Measurements from ENCODE around the gene GALNT17.

The GALNT17 gene

DNA sequence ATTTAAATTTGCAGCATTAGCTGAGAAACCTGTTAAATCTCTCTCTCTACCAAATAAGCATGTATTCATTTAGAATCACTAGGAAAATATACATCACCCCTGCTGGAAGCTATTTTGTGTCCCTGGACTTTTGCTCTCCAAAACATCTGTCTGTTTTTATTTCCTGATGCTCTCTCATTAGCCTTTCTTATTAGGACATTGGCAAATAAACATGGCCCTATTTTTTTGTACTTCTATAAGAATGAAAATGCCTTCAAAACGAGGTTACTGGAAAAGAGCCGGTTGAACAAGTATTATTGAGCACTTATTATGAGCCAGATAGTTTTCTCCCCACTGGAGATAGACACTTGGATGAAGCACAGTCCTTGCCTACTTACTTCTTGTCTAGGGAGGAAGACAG, 206.9 kb downstream of the GALNT17 start:
- DNase-seq (ENCODE audit: low read depth, low spot score): no peak

DNA sequence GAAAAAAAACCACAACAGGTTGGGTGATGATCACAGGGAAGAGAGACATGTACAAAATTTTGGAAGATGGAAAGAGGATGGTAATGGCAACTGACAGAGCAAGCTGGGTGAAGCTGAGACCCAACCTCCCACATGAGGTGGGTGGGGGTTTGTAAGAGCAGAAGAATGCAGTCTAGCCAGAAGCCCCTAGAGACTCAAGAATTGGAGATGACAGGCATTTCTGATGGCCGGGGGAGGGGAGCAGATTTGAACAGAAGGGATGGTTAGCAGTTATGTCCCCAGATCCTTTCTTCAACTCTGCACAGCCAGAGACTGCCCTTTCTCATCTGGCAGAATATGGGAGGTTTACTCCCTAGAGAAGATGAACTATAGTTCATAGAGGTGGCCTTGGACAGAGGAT, 208.0 kb downstream of the GALNT17 start:
- DNase-seq (ENCODE audit: low read depth, low spot score): peak; percentile 17

DNA sequence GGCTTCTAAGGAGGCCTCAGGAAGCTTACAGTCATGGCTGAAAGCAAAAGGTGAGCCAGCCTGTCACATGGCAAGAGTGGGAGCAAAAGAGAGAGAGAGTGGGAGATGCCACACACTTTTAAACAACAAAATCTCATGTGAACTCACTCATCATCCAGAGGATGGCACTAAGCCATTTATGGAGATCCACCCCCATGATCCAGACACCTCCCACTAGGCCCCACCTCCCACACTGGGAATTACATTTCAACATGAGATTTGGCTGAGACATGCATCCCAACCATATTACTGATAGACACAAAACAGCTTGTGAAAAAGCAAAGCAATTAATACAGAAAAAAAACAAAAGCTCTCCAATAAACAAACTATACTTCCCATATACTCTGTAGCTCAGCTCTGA, 210.3 kb downstream of the GALNT17 start:
- no peak for DNase-seq (ENCODE audit: low read depth, low spot score)

DNA sequence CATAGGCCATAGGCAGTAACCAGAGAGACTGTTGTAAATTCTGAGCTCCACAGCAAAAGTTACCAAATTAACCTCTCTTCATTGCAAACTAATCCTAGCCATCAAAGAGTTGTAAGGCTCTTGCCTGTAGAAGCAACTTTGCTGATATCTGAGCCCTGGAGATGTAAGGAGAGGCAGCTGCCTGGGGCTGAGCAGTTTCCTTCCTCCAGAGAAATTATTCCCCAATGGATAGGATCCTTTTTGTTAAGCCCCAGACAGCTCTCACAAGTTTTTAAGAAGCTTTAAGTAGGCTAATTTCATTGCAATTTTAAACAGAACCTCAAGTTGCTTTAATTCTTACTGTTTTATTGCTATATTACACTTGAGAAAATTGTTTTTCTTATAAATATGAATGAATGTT, 211.1 kb downstream of the GALNT17 start:
- DNase-seq (ENCODE audit: low read depth, low spot score): no peak

DNA sequence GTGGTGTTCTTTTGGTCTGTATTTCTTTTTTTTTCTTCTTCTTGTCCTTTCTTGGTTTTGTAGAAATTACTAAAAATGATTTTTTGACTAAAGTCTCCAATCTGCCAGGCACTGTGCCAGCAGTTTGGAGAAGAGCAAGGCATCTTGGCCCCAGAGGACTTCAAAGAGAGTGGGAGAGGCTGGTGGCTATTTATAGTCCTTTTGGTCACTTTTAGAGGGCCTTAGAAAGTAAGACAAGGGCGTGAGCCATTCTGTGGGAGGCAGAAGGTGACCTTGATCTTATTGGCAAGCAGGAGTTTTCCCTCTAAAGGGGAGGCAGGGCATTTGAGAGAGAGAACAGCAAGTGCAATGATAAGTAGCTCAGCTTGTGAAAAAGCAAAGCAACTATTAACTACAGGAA, 211.9 kb downstream of the GALNT17 start:
- DNase-seq (ENCODE audit: low read depth, low spot score): no peak

DNA sequence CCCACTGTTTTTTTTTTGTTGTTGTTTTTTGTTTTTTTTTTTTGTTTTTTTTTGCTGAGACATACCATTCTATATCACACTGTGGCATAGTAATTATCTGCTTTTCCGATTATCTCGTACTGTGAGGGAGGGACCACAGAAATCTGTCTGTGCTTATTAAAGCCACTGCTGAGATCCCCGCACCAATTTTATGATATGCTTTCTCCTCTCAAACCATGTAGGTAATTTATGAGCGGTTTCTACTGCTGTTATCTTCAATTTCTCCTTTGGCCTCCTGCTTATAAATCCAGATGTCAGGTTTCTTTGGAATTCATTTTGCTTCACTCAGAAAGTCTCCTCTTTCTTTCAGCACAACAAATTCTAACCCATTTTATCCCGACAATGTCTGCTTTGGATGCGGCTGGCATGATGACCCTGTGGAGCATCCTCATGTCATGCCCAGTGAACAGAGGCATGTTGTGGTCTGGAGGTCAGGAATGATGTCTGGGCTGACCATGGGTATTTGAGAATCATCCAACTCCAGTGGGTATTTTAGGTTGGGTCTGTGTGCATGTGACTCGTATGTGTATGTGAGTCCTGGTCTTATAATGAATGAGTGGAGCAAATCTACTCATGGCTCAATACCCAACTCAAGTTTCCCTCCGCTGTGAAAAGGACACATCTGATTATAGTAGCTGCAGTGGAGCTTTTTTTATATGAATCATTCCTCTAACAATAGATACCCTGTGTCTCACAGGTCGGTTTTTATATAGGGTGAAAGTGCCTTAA, 213.4 kb downstream of the GALNT17 start:
- DNase-seq (ENCODE audit: low read depth, low spot score): no peak

DNA sequence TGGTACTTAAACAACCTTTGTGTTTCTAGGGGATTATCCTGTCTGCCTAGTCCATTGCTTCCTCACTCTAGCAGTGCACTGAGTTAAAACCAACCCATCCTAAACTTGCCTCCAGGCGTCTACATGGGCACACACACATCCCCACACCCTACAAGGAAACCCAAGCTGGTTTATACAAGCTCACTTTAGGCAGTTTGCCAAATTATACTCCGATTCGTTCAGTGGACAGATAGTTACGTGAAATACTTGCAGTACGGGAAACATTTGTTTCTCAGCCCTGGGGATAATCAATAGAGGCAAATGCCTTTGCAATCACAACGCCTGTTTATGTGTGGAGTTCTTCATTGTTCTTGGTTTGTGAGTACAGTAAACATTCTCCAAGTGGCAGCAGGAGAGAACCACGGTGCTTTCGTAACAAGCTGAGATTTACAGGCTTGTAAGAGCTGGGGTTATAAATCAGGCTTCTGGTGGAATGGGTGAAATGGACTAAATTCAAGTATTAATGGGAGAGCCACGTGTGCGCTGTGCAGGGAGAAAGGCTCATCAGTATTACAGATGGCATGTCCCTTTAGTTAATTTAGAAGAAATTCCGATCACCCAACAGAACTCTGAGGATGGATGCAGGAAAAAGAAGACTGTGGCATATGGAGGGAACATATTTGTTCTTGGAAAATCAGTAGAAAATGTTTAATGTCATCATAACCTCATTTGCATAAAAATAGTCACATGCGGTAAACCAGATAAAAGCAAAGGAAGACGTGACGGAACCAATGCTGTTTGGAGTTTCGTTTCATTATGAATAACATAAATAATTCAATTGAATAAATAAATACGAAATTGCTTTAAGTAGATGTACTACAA, 217.1 kb downstream of the GALNT17 start:
- DNase-seq (ENCODE audit: low read depth, low spot score): peak; percentile 75

DNA sequence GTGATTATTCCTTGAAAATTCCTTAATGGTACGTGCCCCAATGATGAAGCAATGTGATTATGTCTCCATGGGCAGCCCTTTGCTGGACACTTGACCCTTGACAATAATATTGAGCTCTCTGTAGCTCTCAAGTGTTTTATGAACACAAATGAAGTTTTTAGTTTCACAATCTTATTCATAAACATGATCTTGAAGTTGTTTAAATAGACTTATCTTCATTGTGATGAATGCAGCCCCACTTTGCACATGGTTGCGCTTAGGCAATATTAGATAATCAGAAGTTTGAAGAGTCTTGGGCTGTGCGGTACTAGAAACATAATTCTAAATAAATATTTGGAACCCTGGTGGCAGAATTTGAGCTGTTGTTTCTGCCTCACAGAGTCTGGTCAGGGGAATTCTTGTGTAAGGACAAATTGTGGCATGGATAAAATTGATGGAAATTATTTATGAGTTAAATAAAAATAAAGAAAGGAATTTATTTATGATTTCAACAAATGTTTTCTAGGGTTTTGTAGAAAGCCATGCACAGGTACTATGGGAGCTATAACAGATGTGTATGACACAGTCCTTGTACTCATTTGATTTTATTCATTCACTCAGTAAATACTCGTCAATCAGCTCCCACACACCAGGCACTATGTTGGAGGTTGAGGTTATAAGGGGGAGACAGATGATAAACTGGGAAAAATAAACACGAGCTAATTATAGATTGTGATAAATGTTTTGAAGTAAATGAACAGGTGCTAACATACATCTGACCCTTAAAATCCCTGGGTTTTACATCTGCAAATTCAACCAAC, 217.9 kb downstream of the GALNT17 start:
- no peak for DNase-seq (ENCODE audit: low read depth, low spot score)

DNA sequence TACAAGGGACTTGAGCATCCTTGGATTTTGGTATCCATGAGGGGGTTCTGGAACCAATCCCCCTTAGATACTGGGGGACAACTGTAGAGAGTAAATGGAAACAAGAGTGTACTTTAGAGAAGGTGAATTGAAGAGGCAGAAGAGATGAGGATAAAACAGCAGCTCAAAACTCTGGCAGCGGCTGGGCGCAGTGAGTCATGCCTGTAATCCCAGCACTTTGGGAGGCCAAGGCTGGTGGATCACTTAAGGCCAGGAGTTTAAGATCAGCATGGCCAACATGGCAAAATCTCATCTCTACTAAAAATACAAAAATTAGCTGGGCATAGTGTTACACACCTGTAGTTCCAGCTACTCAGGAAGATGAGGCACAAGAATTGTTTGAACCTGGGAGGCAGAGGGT, 218.7 kb downstream of the GALNT17 start:
- no peak for DNase-seq (ENCODE audit: low read depth, low spot score)

DNA sequence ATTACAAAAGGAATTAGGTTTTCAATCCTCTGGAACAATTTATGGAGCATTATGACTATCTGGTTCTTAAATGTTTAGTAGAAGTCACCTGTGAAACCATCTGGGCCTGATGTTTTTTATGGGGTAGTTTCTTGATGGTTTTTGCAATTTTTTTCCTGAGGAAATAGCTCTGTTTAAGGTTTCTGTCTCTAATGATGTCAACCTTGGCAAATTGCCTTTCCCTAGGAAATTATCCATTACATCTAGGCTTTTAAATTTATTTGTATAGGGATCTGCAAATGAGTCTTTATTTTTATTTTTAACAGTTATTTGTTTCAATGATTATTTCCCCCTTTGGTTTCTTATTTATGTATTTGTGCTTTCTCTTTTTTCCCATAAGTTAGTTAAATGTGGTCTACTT, 222.8 kb downstream of the GALNT17 start:
- DNase-seq (ENCODE audit: low read depth, low spot score): no peak

DNA sequence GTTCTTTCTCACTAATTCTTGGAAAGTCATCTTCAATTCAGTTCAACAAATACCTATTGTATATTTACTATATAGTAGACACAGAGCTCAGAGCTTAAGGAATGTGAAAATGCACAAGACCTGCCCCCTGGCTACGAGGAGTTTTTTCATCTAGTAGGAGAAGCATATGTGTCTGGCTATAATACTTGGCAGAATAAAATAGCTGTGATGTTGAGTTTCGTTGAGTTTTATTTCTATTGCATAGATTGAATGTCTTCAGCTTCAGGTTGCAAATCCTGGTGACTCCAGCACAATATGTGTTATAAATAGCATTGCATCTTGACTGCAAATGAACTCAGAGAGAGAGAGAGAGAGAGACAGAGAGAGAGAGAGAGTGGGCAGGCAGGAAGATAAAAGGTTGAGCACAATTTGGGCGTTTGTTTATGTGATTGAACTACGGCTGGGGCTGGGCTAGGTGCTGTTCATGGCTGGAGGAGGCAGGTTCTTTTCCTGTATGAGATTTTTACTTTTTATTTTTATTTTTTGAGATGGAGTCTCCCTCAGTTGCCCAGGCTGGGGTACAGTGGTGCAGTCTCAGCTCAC, 229.6 kb downstream of the GALNT17 start:
- DNase-seq (ENCODE audit: low read depth, low spot score): no peak

DNA sequence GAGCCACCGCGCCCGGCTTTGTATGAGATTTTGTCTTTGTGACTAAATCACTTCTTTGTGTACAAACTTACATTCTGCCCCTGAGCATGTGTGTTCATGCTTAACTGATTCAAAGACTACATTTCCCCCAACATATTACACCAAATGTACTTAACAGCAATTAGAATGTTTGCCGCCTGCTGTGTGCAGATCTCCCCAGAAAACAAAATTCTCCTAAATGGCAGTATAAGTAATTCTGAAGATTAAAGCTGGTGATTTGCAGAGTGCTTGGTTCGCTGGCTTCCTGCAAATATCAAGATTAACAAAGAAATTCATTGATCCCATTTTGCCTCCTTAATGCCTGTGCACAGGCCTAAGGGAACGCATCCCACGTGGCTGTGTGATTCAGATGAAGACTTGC, 230.3 kb downstream of the GALNT17 start:
- no peak for DNase-seq (ENCODE audit: low read depth, low spot score)

DNA sequence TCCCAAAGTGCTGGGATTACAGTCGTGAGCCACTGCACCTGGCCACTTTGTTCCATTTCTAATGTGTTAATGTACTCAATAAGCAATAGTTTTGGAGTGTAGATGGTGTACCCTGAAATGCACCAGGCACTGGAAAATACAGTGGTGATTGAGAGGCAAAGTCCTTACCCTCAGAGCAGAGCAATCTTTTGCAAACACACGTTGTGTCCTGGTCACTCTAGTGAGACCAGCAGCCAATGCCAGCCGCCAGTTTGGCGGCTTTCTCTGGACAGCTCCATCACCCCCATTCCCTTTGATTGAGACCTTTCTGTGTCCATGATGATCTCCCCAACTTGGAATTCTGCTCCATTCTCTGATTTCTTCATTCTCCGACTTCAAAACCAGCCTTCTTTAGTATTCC, 231.3 kb downstream of the GALNT17 start:
- DNase-seq (ENCODE audit: low read depth, low spot score): no peak

DNA sequence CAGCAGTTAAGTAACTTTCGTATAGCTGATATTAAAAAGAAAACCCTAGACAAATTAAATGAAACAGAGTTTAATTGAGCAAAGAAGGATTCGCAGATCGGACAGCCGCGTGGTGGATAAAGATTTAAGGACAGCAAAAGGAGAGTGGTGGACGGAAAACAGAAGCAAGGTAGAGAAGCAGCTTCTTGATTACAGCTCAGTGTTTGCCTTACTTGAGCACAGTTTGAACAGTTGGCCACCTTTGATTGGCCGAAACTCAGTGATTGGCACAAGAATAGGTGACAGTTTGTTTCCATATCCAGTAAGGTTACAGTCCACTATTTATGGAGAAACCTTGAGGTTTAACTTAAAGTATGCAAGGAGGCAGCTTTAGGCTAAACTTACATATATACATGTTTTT, 231.7 kb downstream of the GALNT17 start:
- no peak for DNase-seq (ENCODE audit: low read depth, low spot score)

DNA sequence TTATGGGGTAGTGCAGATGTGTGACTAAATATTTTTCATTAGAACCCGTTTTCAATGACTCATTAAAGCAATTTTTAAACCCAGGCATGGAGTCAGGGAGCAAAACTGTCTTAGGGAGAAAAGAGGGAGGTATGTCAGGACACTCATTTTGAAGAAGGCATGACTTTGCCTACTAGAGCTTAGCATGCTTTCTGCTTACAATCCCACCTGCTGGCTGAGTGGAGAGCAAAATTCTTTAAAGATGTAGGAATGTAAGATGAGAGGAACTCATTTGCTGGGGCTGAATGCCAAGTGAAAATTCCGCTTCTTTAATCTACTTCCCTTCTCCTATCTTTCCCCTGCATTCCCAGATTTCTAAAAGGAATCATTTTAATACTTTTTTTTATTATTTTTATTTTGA, 232.6 kb downstream of the GALNT17 start:
- no peak for DNase-seq (ENCODE audit: low read depth, low spot score)

DNA sequence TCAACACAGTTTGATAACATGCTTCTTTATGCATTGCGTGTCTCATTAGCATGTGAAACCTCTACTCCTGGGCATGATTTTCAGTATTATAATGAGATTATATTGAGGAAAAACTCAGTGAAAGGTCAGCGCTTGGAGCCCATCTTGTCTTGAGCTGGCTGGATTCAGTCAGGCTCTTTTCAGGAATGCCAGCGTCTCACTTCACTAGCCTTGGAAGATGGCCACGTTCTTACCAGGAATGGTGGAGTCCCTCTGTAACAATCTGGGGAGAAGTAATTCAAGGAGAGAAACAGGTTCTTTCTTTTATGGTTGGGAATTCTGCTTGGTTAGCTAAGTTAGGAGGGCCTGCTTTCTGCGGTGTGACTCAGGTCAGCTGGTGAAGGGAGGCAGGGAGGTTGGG, 241.0 kb downstream of the GALNT17 start:
- DNase-seq (ENCODE audit: low read depth, low spot score): no peak

DNA sequence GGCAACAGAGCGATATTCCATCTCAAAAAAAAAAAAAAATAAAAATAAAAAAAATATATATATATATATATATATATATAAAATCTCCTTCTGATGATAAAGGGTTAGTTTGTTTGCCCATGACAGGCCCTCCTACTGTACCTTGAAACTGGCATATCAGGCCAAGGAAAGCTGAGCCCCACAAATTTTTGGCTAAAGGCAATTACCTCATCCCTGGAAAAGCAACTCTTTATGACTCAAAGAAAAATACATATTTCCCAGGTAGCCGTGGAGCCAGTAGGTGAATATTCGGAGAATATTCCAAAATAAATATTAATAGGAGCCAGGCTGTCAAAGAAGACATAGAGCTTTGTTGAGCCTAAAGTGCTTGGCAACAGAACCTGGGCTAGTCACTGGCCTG, 245.1 kb downstream of the GALNT17 start:
- no peak for DNase-seq (ENCODE audit: low read depth, low spot score)

DNA sequence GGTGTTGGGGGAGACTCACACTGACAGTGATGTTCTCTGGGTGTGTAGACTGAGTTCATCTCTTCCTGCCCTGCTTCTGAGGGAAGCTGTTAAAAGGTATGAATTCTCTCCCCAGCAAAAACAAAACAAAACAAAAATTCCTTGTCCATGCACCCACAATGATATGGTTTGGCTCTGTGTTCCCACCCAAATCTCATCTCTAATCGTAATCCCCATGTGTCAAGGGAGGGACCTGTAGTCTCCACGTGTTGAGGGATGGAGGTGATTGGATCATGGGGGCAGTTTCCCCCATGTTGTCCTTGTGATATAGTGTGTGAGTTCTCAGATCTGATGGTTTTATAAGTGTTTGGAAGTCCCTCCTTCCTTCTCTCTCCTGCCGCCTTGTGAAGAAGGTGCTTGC, 245.5 kb downstream of the GALNT17 start:
- DNase-seq (ENCODE audit: low read depth, low spot score): no peak

DNA sequence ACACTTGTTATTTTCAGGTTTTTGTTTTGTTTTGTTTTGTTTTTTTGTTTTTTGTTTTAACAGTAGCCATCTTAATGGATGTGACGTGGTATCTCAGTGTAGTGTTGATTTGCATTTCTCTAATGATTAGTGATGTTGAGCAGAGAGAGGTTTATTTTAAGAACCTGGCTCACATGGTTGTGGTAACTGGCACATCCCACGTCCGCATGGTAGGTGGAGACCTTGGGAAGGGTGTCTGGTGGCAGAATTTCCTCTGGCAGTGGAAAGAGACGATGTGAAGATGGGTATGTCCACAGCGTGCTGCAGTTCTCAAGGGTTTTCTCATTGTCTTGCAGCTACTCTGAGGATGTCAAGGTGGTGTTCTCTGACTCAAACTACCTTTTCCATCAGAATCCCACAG, 252.2 kb downstream of the GALNT17 start:
- DNase-seq (ENCODE audit: low read depth, low spot score): no peak

DNA sequence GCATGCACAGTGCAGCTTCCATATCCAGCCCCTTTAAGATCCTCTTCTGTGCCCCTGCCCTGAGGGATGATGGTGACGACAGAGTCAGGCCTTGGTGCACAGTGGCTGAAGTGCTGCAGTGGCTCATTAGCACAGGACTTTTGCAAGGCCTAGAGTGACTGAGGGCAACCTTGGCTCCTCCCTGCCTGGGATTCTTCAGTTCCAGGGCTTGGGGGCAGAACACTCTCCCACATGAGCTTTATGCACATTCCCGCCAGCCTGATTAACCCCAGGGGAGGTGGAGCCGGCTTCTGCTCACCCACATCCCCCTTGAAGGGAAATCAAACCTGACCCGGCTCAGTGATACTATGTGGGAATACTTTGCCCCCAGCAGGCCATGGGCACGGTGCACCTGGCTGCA, 253.4 kb downstream of the GALNT17 start:
- DNase-seq (ENCODE audit: low read depth, low spot score): peak; percentile 83

DNA sequence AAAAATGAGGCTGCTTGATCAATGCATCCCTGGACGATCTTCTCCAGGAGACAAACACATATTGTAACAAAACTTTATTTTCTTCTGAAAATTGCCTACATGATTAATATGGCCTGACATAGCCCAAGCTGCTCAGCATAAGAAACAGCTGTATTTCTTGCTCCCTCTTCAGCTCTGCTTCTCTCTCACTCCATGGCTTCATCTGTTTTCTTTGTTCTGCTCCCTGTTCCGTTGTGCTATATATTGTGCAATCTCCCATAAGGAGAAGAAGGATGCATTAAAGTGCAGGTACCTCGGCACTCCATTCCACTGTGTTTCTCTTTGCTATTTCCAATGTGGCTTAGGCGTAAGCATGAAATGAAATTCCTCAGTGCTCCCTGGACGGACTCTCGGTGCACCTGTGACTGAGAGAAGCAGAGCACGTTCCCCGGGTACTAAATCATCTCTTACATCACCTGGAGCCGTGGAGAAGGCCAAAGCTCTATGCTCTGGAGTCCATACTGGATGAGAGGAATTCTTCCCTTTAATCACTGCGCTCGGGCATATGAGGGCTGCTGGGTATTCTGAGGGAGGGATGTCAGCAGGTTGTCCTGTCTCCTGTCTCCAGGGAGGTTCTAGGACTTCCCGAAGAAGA, 254.3 kb downstream of the GALNT17 start:
- no peak for DNase-seq (ENCODE audit: low read depth, low spot score)
